GM19025 (cell line): ENCODE data around the gene SLC44A4.
"Not testable (repeated sequence)": the region's sequence is repeated elsewhere in the genome, so short reads cannot be mapped to it uniquely, and the experiment has no call there.

ENCODE experiments used
- ATAC-seq: cut with Tn5 transposase; IDR thresholded peaks from one replicate; pipeline ENCODE4 v1.9.1; 2021; ENCODE audit warnings: mild to moderate bottlenecking, low read depth, moderate library complexity; ENCODE audit not compliant: unreplicated experiment

SLC44A4 gene

DNA sequence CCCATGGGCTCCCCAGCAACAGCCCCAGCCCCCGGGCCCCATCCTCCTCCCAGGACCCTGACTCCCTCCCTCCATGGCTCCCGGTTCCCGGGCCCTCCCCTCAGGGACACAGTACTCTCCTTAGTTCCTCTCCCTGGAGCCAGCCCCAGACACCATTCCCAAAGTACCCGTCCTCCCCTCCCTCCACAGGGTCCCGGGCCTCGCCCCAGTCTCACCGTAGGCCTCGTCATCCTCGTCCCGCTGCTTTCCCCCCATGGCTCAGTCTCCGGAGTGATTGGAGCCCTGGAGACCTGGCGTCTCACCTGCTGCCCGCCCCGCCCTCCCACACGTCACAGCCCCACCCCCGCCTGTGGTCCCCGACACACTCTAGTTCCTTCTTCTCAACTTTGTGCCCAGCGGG lies at the start of gene SLC44A4:
SLC44A4 (minus strand) TSS at position 272 of the 400 bp plus-strand sequence; CDS start at position 255, 17 bp downstream.
- no peak for ATAC-seq

DNA sequence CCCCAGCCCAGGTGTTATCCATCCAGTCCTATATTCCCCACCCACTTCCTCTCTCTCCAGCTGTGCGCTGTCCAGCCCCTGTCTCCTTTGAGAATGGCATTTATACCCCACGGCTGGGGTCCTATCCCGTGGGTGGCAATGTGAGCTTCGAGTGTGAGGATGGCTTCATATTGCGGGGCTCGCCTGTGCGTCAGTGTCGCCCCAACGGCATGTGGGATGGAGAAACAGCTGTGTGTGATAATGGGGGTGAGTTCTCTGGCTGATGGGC lies 49.8 kb upstream of the SLC44A4 start:
- ATAC-seq: no peak

DNA sequence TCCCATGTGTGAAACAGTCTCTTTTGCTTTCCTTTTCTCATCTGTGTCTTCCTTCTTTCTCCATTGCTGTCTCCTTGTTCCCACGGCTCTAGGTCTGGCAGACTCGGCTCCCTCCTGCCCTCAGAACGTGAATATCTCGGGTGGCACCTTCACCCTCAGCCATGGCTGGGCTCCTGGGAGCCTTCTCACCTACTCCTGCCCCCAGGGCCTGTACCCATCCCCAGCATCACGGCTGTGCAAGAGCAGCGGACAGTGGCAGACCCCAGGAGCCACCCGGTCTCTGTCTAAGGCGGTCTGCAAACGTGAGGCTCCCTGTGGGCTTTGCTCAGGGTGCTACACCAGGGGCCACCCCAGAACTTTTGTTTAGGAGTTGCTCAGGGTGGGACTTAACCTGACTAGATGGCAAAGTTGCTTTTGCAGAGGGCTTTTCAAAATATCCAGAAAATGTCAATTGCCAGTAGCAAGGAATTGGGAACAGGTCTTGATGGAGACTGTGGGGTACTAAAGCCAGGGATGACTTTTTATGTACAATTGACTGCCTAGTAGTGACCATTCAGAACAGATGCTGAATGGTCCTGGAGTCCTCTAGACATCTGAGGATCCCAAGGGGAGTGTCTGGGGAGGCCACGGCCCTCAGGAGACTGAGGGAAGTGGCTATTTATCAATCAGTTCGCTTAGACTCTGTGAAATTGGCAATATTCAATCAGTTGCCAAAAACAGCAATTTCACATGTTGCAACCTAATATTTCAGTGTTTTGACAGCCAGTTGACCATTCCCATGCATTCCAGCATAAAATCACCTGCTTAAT lies 49.3 kb upstream of the SLC44A4 start:
- no peak for ATAC-seq

DNA sequence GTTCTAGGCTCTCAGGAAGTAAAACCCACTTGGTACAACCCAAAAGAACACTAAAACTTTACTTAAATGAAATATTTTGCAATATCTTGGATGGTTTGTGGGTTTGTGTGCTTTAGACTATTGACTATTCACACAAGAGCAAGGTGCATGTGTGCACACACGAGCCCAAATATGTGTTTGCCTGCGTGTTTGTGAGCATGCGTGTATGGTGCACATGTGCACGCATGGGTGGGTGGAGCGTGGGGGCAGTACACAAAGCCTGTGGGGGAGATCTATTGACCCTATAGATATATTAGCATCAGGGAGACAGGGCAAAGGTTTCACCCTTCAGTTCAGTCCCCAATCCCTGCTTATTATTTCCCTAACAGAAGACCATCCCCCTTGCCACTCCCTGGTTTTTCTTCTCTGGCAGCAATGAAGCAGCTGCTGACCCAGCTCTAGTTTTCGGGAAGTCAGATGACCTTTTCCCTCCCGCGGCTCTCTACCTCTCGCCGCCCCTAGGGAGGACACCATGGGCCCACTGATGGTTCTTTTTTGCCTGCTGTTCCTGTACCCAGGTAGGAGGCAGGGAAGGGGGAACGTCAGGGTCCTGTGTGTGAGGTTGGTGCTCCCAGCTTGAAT lies 48.6 kb upstream of the SLC44A4 start, which contains the start of gene C2:
C2 (plus strand) TSS at position 476 of the 621 bp plus-strand sequence; CDS start at position 512, 36 bp downstream.
- ATAC-seq: no peak

DNA sequence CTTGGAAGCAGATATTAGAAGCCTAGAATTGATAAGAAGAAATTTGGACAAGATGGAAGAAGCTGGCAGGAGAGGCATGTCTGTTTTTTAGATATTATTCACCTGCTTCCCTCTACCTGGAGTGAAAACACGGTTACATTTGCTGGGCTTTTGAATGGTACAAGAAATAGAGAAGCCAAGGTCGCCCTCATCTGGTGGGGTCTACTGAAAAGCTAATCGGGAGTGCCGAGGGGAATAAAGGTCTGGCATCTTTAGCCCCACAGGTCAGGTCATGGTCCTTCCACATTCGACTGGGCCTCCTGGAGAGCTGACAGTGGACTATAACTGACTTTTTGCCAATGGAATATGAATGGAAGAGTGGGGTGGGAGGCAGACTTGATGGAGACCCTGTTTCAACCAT lies 44.1 kb upstream of the SLC44A4 start:
- no peak for ATAC-seq

DNA sequence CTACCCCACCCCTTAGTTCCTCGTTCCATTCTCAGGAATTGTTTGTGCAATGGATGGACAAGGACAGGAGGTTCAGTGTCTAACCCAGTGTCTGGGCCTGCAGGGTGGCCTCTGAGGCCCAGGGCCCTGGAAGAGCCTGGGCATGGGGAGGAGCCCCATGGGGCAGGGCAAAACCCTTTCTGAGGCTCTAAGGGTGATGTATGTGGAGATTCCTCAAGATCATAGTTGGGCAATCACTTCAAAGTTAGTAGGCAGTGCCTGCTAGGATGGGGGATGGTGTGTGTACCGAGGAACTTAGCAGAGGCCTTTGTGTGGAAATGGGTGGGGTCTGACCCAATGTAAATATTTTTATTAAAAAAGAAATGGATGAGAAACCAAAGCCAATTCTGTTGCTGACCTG lies 42.0 kb upstream of the SLC44A4 start:
- no peak for ATAC-seq

DNA sequence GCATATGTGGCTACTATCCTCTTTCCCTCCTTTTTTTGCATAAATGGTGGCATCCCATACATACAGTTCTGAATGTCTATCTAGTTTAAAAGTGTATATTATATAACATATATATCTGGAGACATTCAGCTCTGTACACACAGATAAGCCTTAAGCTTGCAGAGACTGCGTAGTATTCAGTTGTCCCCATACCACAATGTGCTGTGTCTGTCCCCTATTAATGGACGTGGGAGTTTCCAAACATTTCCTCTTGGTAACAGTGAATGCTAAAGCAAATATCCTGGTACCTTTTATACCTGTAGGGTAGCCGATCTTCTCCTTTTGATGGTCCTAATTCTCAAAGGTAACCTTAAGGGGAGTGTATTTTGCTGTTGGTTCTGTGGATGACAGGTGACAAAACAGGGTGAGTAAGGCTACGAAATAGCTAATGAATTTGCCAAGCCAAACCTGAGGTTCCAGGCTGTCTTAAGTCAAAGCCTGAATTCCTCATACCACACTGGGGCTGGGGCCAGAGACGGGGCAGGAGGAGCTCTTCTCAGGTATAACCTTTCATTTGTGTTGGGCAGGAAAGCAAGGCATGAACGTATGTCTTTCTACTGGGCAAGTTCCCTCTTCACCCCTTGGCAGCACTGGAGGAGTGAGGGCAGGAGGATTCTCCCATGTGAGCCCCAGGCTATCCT lies 41.0 kb upstream of the SLC44A4 start:
- ATAC-seq: no peak

DNA sequence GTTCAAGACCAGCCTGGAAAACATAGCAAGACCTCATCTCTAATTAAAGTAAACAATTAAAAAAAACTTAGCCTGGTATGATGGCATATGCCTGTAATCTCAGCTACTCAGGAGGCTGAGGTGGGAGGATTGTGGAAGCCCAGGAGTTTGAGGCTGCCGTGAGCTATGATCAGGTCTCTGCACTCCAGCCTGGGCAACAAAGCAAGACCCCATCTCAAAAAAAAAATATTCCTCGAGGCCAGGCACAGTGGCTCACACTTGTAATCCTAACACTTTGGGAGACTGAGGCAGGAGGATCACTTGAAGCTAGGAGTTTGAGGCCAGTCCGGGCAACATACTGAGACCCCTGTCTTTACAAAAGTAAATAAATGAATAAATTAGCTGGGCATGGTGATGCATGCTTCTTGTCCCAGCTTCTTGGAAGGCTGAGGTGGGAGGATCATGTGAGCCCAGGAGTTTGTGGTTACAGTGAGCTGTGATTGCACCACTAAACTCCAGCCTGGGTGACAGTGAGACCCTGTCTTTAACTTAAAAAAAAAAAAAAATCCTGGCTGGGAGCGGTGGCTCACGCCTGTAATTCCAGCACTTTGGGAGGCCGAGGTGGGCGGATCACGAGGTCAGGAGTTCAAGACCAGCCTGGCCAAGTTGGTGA lies 39.4 kb upstream of the SLC44A4 start:
- no peak for ATAC-seq

DNA sequence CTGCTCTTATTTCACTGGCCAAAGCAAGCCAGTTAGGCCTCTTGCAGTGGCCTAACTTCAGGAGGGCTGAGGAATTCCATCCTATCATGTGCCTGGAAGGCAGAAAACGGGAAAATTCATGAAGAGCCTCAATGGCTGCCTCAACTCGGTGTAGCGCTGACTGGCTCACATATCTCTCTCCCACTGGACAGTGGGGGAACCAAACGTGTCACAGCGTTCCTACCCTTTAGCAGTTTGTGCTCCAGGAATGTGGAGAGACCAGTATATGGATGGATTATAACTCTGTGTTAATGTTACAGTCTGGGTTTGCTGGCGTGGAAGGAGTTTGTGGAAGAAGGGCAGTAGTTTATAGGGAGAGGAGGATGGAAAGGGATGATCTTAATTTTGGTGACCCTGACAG lies 37.0 kb upstream of the SLC44A4 start:
- ATAC-seq: no peak

DNA sequence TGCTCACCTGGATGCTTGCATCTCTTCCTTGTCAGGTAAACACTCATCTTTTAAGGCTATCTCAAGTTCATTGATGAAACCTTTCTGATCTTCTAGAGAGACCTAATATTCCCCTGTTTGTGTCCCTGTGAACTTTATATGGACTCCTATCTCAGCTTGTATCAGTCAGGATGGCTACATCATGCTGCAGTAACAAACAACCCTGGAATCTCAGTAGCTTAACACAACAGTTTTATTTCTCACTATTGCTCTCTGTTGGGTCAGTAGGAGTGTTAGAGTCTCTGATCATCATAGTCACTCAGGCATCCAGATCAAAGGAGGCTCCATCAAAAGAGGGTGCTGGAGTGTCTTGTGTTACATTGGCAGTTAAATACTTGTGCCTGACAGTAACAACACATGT lies 36.6 kb upstream of the SLC44A4 start:
- ATAC-seq: no peak

DNA sequence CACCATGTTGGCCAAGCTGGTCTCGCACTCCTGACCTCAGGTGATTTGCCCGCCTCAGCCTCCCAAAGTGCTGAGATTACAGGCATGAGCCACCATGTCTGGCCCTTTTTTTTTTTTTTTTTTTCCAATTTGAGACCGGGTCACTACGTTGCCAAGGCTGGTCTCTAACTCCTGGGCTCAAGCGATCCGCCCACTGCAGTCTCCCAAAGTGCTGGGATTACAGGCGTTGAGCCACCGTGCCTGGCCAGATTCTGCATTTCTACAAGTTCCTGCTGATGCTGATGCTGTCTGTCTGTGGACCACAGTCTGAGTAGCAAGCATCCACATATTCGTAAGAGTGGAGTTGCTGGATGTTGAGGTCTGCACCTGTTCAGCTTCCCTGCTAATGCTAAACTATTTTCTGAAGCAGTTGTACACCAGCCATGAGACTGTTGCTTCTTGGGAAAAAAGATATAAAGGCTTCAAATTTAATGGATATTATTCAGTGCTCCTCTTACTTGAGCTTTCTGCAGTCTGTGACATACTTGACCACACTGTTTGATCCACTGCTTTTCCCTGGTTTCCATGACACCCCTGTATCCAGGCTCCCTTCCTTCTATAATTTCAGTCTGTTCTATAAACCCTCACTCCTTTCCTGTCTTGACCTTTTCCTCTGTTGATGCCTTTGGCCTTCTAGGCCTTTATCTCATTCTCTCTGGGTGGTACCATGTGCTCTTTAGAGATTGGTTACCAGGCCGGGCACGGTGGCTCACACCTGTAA lies 33.2 kb upstream of the SLC44A4 start:
- no peak for ATAC-seq

DNA sequence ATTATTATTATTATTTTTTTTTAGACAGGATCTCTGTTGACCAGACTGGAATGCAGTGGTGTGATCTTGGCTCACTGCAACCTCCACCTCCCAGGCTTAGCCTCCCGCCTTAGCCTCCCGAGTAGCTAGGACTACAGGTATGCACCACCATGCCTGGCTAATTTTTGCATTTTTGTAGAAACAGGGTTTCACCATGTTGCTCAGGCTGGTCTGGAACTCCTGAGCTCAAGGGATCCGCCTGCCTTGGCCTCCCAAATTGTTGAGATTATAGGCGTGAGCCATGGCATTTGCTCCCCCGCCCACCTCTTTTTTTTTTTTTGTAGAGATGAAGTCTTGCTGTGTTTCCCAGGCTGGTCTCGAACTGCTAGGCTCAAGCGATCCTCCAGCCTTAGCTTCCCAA lies 30.5 kb upstream of the SLC44A4 start:
- ATAC-seq: not testable (repeated sequence)

DNA sequence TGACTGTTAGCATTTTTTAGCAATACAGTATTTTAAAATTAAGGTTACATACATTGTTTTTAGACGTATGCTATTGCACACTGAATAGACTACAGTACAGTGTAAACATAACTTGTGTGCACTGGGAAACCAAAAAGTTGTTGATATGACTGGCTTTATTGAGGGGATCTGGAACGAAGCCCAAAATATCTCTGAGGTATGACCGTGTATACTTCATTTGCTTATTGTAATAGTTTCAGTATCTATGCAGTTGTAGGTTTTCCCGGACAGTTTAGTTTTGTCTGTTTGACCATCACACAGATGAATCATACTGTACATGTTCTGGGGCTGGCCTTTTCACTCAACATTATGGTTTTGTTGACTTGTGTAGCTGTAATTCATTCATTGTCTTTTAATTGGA lies 30.0 kb upstream of the SLC44A4 start:
- no peak for ATAC-seq

DNA sequence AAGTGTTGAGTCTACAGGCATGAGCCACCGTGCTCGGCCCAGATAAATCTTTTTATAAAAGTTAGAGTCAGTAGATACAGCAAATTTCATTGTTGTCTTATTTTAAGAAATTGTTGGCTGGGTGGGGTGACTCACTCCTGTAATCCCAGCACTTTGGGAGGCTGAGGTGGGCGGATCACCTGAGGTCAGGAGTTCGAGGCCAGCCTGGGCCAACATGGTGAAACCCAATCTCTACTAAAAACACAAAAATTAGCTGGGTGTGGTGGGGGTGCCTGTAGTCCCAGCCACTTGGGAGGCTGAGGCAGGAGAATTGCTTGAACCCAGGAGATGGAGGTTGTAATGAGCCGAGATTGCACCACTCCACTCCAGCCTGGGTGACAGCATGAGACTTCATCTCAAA lies 29.5 kb upstream of the SLC44A4 start:
- not testable (repeated sequence) for ATAC-seq

DNA sequence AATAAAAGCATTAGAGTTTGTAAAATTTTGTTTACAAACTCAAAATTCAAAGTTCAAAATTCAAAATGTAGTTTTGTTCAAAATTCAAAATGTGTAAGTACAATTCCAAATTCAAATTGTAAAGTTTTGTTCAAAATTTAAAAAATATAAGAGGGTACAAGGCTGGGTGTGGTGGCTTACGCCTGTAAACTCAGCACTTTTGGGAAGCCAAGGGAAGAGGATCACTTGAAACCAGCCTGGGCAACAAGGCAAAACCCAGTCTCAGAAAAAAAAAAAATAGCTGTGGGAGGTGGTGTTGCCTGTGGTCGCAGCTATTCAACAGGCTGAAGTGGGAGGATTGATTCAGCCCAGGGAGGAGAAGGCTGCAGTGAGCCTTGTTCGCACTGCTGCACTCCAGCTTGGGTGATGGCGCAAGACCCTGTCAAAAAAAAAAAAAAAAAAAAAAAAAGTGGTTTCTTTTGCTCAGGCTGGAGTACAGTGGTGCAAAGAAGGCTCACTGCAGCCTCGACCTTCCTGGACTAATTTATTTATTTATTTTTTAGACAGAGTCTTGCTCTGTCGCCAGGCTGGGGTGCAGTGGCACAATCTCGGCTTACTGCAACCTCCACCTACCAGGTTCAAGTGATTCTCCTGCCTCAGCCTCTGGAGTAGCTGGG lies 28.5 kb upstream of the SLC44A4 start:
- ATAC-seq: no peak

DNA sequence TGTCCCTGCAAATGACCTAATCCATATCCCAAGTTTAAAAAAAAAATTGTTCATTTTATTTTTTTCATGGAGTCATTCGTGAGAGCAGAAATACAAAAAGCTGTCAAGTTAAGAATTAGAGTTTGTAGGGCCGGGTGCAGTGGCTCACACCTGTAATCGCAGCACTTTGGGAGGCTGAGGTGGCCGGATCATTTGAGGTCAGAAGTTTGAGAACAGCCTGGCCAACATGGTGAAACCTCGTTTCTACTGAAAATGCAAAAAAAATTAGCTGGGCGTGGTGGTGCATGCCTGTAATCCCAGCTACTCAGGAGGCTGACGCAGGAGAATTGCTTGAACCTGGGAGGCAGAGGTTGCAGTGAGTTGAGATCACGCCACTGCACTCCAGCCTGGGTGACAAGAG lies 27.9 kb upstream of the SLC44A4 start:
- ATAC-seq: not testable (repeated sequence)

DNA sequence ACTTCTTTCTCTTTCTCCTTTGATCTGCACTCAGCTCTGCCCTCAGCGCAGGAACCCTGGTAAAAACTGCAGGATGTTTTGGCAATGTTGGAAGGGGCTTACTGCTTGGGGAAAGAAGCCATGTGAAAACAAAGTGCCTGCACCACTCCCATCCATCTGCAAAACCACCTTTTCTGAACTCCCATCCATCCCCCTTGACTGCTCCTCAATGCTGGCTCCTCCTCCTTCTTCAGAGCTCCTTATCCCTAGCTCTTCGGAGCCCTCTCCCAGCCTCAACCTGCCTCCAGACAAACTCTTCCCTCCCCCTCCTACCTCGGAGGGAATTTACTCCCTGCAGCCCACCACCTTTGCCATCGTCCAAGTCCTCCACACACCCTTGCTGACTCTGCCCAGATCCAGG lies 27.3 kb upstream of the SLC44A4 start:
- no peak for ATAC-seq

DNA sequence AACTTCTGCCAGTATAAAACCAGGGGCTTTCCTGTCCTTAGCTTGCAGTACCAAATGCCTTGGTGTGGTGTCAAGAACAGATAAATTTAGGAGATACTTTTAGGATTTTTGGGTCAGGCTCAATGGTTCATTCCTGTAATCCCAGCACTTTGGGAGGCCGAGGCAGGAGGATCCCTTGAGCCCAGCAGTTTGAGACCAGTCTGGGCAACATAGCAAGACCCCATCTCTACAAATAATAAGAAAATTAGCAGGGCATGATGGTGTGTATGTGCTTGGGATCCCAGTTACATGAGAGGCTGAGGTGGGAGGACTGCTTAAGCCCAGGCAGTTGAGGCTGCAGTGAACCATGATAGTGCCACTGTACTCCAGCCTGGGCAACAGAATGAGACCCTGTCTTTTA lies 26.2 kb upstream of the SLC44A4 start:
- ATAC-seq: no peak

DNA sequence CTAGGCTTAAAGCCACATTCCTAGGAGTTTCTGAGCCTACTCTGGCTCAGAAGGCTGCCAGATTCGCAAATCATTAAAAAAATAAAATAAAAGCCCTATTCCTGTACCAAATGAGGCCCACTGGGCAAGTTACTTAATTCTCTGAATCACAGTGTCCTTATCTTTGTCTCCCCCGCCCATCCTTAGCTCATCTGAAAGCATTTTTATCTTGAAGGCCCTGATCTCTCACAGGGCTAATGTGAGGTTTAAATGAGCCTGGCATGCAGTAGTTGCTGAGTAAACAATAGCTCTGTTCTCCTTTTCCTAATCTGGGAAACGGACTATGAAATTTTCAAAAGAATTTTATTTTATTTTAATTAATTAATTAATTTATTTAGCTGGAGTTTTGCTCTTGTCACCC lies 25.2 kb upstream of the SLC44A4 start:
- ATAC-seq: no peak
